ENCODE data around the gene IRF6. TPM values are rescaled to one million over a fixed set of nuclear protein-coding genes. Genes with fewer than 3 reads are reported as not detected.

Gene IRF6
- total RNA-seq, 1 donor from 2014 or later: 0.05 TPM

- no peaks in the 10 kb centered on the region for H3K36me3 Mint-ChIP-seq (ENCODE audit: low read depth)
- TF ChIP-seq, protein P1, sequence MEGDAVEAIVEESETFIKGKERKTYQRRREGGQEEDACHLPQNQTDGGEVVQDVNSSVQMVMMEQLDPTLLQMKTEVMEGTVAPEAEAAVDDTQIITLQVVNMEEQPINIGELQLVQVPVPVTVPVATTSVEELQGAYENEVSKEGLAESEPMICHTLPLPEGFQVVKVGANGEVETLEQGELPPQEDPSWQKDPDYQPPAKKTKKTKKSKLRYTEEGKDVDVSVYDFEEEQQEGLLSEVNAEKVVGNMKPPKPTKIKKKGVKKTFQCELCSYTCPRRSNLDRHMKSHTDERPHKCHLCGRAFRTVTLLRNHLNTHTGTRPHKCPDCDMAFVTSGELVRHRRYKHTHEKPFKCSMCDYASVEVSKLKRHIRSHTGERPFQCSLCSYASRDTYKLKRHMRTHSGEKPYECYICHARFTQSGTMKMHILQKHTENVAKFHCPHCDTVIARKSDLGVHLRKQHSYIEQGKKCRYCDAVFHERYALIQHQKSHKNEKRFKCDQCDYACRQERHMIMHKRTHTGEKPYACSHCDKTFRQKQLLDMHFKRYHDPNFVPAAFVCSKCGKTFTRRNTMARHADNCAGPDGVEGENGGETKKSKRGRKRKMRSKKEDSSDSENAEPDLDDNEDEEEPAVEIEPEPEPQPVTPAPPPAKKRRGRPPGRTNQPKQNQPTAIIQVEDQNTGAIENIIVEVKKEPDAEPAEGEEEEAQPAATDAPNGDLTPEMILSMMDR (conservative IDR thresholded peaks at IDR 0.05): no peak
- no peak overlapping the region for H3K4me3 Mint-ChIP-seq
- H3K4me1 Mint-ChIP-seq: peaks cover 9% of the 10 kb centered on the region
- no peaks in the 10 kb centered on the region for H3K9me3 Mint-ChIP-seq
- H3K27ac Mint-ChIP-seq (ENCODE audit: unreplicated experiment): no peak overlapping the region
- DNase-seq (ENCODE audit: low read depth, low spot score): no peak
- peaks cover 6% of the 10 kb centered on the region for H3K27me3 Mint-ChIP-seq (ENCODE audit: low read depth)
These were observed 38.2 kb downstream of the IRF6 start for GRCh38 chr1:209767706-209768105.

GRCh38 chr1:209767096-209767495 is 38.8 kb downstream of the IRF6 start:
- DNase-seq (ENCODE audit: low read depth, low spot score): no peak
- Mint-ChIP-seq H3K27ac (ENCODE audit: unreplicated experiment) (no peak overlapping the region), H3K4me1 (peaks cover 9% of the 10 kb centered on the region), H3K36me3 (ENCODE audit: low read depth) (no peaks in the 10 kb centered on the region), H3K4me3 (no peak overlapping the region), H3K27me3 (ENCODE audit: low read depth) (peaks cover 11% of the 10 kb centered on the region), H3K9me3 (no peaks in the 10 kb centered on the region)
- TF ChIP-seq, protein P1 (conservative IDR thresholded peaks at IDR 0.05): no peak

DNA sequence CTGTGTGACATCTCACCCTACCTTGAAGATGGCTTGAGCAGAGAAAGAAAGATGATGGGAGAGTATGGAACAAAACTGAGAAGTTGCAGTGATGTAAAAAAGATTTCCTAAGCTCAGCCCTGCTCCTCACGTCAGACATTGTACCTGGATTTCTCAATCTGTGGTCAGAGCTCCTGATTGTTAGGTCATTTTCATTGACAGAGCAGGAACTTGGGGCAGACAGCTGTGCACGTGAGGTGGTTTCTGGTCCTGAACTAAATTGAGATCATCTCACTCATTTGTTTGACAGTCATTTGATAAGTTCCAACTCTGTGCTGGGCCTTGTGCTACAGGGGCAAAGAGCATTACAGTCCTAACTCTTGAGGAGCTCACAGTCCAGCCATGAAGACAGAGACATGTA is 39.9 kb downstream of the IRF6 start:
- Mint-ChIP-seq H3K27me3 (ENCODE audit: low read depth) (peaks cover 18% of the 10 kb centered on the region), H3K4me1 (peaks cover 9% of the 10 kb centered on the region), H3K27ac (ENCODE audit: unreplicated experiment) (no peak overlapping the region), H3K36me3 (ENCODE audit: low read depth) (no peaks in the 10 kb centered on the region), H3K9me3 (no peaks in the 10 kb centered on the region), H3K4me3 (no peak overlapping the region)
- TF ChIP-seq, protein P1 (conservative IDR thresholded peaks at IDR 0.05): no peak
- no peak for DNase-seq (ENCODE audit: low read depth, low spot score)

DNA sequence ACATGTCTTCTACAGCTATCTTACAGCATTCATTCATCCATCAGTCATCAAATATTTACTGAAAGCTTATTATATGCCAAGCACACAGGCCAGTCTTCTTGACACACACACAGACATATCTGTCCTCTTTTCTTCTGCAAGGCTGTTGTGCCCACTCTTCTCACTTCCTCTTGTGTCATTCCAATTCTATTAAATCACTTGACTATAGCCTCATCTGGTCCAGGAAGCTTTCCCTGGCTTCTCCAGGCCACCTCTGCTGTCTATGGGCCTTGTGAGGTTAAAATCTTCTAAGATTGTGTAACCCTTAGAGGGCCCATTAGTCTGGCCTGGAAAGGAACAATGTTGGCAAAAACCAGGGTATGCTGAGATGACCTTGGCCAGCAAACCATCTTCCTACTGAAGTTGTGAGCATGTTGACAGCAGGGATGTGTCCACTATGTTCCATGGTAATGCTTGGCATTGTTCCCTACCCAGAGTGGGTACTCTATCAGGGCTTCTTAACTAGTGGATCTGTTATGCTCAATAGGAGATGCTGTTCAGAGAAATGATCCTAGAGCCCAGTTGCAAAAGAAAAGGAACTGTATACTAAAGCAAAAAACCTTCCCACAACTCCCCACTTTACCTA is 44.8 kb downstream of the IRF6 start:
- Mint-ChIP-seq H3K9me3 (no peaks in the 10 kb centered on the region), H3K27me3 (ENCODE audit: low read depth) (peaks cover 27% of the 10 kb centered on the region), H3K4me1 (no peaks in the 10 kb centered on the region)

DNA sequence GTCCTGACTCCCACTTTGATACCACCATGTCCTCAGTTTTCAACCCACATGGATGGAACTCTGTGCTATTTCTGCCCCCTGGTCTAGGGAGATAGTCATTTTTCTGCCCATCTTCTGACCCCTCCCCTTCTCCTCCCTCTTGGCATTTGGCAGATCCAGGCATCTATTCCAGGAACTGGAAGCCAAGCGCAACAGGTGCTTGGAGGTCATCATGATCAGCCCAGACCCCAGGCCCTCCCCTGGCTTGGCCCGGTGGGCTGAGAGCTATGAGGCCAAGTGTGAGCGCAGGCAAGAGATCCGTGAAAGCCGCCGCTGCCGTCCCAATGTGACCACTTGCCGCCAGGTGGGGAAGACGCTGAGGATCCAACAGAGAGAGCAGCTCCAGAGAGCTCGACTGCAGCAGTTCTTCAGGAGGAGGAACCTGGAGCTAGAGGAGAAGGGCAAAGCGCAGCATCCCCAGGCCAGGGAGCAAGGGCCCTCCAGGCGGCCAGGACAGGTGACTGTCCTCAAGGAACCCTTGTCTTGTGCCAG is 46.0 kb downstream of the IRF6 start:
- H3K36me3 Mint-ChIP-seq (ENCODE audit: low read depth): no peaks in the 10 kb centered on the region
- H3K9me3 Mint-ChIP-seq: no peaks in the 10 kb centered on the region
- H3K27me3 Mint-ChIP-seq (ENCODE audit: low read depth): peaks cover 34% of the 10 kb centered on the region
- no peak overlapping the region for H3K27ac Mint-ChIP-seq (ENCODE audit: unreplicated experiment)
- TF ChIP-seq, protein P1 (conservative IDR thresholded peaks at IDR 0.05): no peak
- DNase-seq (ENCODE audit: low read depth, low spot score): no peak
- no peaks in the 10 kb centered on the region for H3K4me1 Mint-ChIP-seq
- H3K4me3 Mint-ChIP-seq: no peak overlapping the region

More for the DNA sequence above, 44.8 kb downstream of the IRF6 start:
- DNase-seq (ENCODE audit: low read depth, low spot score): no peak
- Mint-ChIP-seq H3K36me3 (ENCODE audit: low read depth) (no peaks in the 10 kb centered on the region), H3K4me3 (no peak overlapping the region), H3K27ac (ENCODE audit: unreplicated experiment) (no peak overlapping the region)
- TF ChIP-seq, protein P1 (conservative IDR thresholded peaks at IDR 0.05): no peak
